Activated CD8-positive, alpha-beta T cell treated with anti-CD3 and anti-CD28 coated beads for 36 hours (primary cell): ENCODE data around the gene RDH16. TPM values are rescaled to one million over a fixed set of nuclear protein-coding genes. Genes with fewer than 3 reads are reported as not detected.

Source experiments
- ATAC-seq: fragments of 200-7000 bp; cut with Tn5 transposase; one replicate; pipeline ENCODE4 v1.10.0; 2021; ENCODE audit warnings: mild to moderate bottlenecking, moderate library complexity
- CTCF ChIA-PET: fragments of 350-600 bp; sonication (Branson Sonifier 250); formaldehyde crosslinking; loops from one replicate; lab custom pipeline; 2021; ENCODE audit warnings: antibody characterized with exemption; lab: Charles Lee
- POLR2A ChIA-PET: fragments of 350-600 bp; sonication (Branson Sonifier 250); formaldehyde crosslinking; loops from one replicate; lab custom pipeline; 2021; ENCODE audit warnings: antibody characterized with exemption; lab: Charles Lee
- DNase-seq: peaks from one replicate; pipeline ENCODE4 v3.0.0-alpha.2; 2020
- H3K27ac Mint-ChIP-seq: one replicate; pipeline ENCODE4 v1.8.0; 2021; ENCODE audit warnings: mild to moderate bottlenecking, mixed read lengths
- H3K27me3 Mint-ChIP-seq: one replicate; pipeline ENCODE4 v1.8.0; 2021; ENCODE audit warnings: mixed read lengths
- H3K36me3 Mint-ChIP-seq: one replicate; pipeline ENCODE4 v1.8.0; 2021; ENCODE audit warnings: low read depth, mixed read lengths
- H3K4me1 Mint-ChIP-seq: one replicate; pipeline ENCODE4 v1.8.0; 2021; ENCODE audit warnings: low read depth, mixed read lengths
- H3K4me3 Mint-ChIP-seq: one replicate; pipeline ENCODE4 v1.8.0; 2021; ENCODE audit warnings: mild to moderate bottlenecking, moderate library complexity, mixed read lengths
- H3K9me3 Mint-ChIP-seq: one replicate; pipeline ENCODE4 v1.8.0; 2021; ENCODE audit warnings: mixed read lengths
- CTCF ChIP-seq: fragments of 200-600 bp; IDR thresholded peaks from one replicate; pipeline ENCODE4 v1.8.0; 2022; ENCODE audit warnings: antibody characterized with exemption, mild to moderate bottlenecking
- intact Hi-C: fragments of 100-400 bp; cut with micrococcal nuclease; formaldehyde crosslinking; loops from one replicate; pipeline ENCODE4 v1.10.0; 2022
- total RNA-seq, 2 experiments: library from RNA; stranded (reverse); gene quantifications; one replicate each; pipeline ENCODE4 v1.2.3, GENCODE V29; 2021

The RDH16 gene
- total RNA-seq, 2 experiments from 2014 or later, result 0.34 to 0.36 TPM

GRCh38 chr12:56994231-56994746, 36.9 kb upstream of the RDH16 start:
- intact Hi-C loops, result loop anchor here (10.0 kb wide), 1 partner anchor 359 kb away; the partner anchor contains the start of gene BAZ2A

DNA sequence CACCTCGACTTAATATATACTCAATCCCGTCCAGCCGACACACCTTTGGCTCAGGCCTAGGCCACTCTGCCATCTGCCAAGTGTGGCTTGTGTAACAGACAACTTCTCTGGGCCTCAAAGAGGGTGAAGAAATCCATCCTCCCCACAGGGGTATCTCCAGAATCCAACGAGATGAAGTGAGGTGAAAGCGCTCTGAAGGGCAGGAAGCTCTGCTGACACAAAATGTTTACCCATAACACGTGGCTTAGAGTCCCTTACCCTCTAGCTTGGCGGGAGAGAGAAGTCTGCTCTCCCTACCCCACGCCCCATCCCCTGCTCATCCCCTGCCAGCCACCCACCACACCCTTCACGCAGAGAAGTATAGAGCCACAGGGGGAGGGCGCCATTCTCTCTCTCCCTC, 35.9 kb upstream of the RDH16 start:
- ATAC-seq, result no peak
- ChIA-PET POLR2A (interaction anchor here (1.4 kb wide), 1 partner anchor 266 kb away, joined by 4 read pairs; no protein-coding TSS in a partner anchor), CTCF (interaction anchor here (1.1 to 2.1 kb wide), 5 partner anchors 11 to 235 kb away, joined by 3 to 18 read pairs (median 3); no protein-coding TSS in a partner anchor)
- Mint-ChIP-seq H3K27me3 (no peaks in the 10 kb centered on the region), H3K36me3 (peaks cover 9% of the 10 kb centered on the region), H3K27ac (no peak overlapping the region), H3K4me1 (peaks cover 14% of the 10 kb centered on the region), H3K4me3 (no peak overlapping the region), H3K9me3 (no peaks in the 10 kb centered on the region)
- no peak for DNase-seq
- no peak for TF ChIP-seq CTCF
- intact Hi-C loops, result loop anchor here (10.0 kb wide), 1 partner anchor 359 kb away; the partner anchor contains the start of gene BAZ2A

More at GRCh38 chr12:56994231-56994746, 36.9 kb upstream of the RDH16 start:
- Mint-ChIP-seq H3K9me3 (no peaks in the 10 kb centered on the region), H3K4me1 (peaks cover 23% of the 10 kb centered on the region), H3K4me3 (no peak overlapping the region), H3K27me3 (no peaks in the 10 kb centered on the region), H3K36me3 (peaks cover 14% of the 10 kb centered on the region), H3K27ac (no peak overlapping the region)
- CTCF ChIA-PET, result interaction anchor here (0.8 to 2.1 kb wide), 7 partner anchors 8 to 237 kb away, joined by 3 to 18 read pairs (median 3); no protein-coding TSS in a partner anchor
- ATAC-seq (no peak), DNase-seq (no peak)
- POLR2A ChIA-PET, result interaction anchor here (1.3 to 1.4 kb wide), 2 partner anchors 10 to 267 kb away, joined by 4 to 5 read pairs; no protein-coding TSS in a partner anchor
- no peak for TF ChIP-seq CTCF

- ATAC-seq (no peak), DNase-seq (no peak)
- Mint-ChIP-seq H3K36me3 (peaks cover 5% of the 10 kb centered on the region), H3K27me3 (peaks cover 1% of the 10 kb centered on the region), H3K4me1 (peaks cover 12% of the 10 kb centered on the region), H3K4me3 (no peak overlapping the region), H3K27ac (no peak overlapping the region), H3K9me3 (no peaks in the 10 kb centered on the region)
- CTCF ChIA-PET, result interaction anchor here (1.2 to 2.8 kb wide), 2 partner anchors 10 to 238 kb away, joined by 3 to 20 read pairs; no protein-coding TSS in a partner anchor
- POLR2A ChIA-PET, result no interaction called here
- intact Hi-C loops, result loop anchor here (10.0 kb wide), 1 partner anchor 357 kb away; the partner anchor contains the start of gene BAZ2A
- TF ChIP-seq CTCF, result no peak
These were observed 34.2 kb upstream of the RDH16 start for GRCh38 chr12:56991319-56992246.

GRCh38 chr12:56990648-56991318, 33.4 kb upstream of the RDH16 start:
- H3K4me3 Mint-ChIP-seq, result no peak overlapping the region
- DNase-seq, result no peak
- peaks cover 12% of the 10 kb centered on the region for H3K4me1 Mint-ChIP-seq
- intact Hi-C loops, result loop anchor here (10.0 kb wide), 1 partner anchor 356 kb away; the partner anchor contains the start of gene BAZ2A
- ChIA-PET POLR2A (no interaction called here), CTCF (interaction anchor here (2.8 kb wide), 1 partner anchor 11 kb away, joined by 20 read pairs; no protein-coding TSS in a partner anchor)
- no peaks in the 10 kb centered on the region for H3K9me3 Mint-ChIP-seq
- peaks cover under 1% of the 10 kb centered on the region for H3K36me3 Mint-ChIP-seq
- no peak for TF ChIP-seq CTCF
- no peak for ATAC-seq
- H3K27me3 Mint-ChIP-seq, result peaks cover 1% of the 10 kb centered on the region
- H3K27ac Mint-ChIP-seq, result no peak overlapping the region
